GM19452 (cell line): Measurements from ENCODE around the gene SLC38A3.

Experiments used
- ATAC-seq: cut with Tn5 transposase; IDR thresholded peaks from one replicate; pipeline ENCODE4 v1.9.1; 2021; ENCODE audit not compliant: unreplicated experiment

Gene SLC38A3

DNA sequence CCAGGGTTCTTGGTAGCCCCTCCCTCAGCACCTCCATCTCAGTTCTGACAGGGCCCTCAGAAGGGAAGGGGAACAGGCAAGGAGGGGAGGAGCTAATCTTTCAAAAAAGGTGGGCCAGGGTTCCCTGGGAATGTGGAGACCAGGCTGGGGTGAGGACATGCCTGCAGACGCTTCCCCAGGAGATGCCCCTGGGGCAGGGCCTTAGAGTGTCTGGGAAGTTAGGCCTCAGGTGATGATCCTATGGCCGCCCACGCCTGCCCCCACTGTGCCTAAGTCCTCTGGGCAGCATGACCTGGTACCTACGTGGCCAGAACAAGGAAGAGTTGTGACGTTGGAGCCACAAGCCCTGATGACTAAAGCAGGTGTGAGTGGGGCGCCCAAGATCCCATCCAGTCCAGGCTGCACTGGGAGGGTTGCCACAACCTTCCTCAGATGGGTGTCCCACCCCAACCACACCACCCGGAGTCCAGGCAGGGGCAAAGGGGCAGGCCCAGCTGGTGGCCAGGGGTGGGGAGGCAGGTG is 60.0 kb downstream of the SLC38A3 start:
- ATAC-seq = no peak

- ATAC-seq = no peak
Measured at GRCh38 chr3:50265571-50265970, 60.5 kb downstream of the SLC38A3 start.

DNA sequence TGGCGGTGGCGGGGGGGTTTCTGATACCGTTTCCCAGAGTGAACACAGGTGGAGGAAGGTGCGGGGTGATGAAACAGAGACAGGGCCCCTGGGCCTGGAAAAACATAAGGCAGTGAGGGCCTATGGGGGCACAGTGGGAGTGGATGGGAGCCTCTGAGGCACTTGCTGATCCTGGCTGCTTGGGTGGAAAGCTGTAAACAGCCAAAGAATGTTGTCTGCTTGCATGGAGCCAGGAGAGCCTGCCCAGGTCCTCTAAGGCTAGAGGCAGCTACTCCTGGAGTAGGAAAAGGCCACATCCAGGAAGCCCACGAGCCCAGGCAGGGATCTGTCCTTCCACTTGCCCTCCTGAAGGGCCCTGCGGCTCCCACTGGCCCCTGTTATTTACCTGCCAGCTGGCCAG is 60.9 kb downstream of the SLC38A3 start:
- ATAC-seq = no peak

GRCh38 chr3:50266836-50267235 is 61.8 kb downstream of the SLC38A3 start:
- no peak for ATAC-seq

GRCh38 chr3:50267280-50267913 is 62.3 kb downstream of the SLC38A3 start:
- no peak for ATAC-seq

GRCh38 chr3:50268276-50268675 is 63.2 kb downstream of the SLC38A3 start:
- ATAC-seq = no peak

GRCh38 chr3:50268703-50269451 is 63.8 kb downstream of the SLC38A3 start, which contains the start of gene SEMA3B:
SEMA3B (plus strand) TSS chr3:50269147; CDS start chr3:50269241, 94 bp downstream.
- ATAC-seq = no peak

DNA sequence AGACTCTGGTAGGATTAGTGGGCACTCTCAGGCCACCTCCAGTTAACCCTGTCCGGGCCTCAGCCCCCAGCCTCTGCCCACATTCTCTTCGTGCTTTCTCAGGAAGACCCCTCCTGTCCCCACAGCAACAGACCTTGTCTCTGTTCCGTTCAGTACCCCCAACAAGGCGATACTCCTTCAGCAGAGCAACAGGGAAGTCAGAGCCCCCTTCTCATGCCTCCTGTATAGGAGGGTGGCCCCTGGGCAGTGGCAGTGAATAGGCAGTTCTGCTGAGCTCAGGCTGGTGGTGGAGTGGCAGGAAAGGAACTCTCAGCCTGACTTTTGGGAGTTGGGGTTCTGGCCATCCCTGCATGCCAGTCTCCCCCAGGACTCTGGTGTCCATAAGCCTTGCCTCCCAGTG is 64.4 kb downstream of the SLC38A3 start:
- no peak for ATAC-seq

DNA sequence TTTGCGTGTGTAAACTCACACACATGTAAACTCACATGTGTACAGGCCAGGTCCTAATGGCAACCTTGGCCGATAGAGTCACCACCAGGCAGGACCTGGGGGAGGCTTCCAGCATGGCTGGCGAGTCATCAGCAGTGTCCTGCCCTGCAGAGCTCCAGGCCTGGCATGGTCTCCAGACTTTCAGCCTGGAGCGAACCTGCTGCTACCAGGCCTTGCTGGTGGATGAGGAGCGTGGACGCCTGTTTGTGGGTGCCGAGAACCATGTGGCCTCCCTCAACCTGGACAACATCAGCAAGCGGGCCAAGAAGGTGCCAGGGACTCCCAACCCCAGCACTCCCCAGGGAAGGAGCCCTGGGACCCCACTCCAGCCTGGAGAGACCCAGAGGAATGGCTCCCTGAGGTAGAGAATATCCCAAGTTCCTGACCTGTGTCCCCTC is 64.9 kb downstream of the SLC38A3 start:
- no peak for ATAC-seq

DNA sequence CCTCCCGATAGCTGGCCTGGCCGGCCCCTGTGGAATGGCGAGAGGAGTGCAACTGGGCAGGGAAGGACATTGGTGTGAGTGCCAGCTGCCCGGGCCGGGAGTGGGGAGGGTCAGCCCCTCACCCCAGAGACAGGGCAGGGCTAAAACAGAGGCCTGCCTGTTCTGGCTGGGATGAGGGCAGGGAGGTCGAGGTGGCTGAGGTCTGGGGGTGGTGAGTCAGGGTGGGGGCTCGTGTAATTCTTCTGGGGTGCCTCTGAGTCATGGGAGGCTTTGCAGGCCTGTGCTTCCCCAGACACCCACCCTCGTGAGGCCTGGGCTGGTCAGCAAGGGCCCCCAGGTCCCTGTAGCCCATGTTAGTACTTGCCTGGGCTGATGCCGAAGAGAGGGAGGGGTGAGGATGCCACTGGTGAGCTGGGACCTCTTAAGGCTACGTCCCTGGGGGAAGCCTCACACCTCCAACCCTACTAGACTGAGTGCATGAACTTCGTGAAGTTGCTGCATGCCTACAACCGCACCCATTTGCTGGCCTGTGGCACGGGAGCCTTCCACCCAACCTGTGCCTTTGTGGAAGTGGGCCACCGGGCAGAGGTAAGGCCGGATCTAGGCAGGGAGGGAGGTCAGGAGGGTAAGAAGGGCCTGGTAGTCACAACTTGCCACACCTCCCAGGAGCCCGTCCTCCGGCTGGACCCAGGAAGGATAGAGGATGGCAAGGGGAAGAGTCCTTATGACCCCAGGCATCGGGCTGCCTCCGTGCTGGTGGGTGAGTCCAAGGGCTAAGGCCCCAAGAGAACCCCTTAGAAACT is 65.6 kb downstream of the SLC38A3 start:
- ATAC-seq = no peak
